Esophagus muscularis mucosa (tissue), 4 donors: ENCODE results near the gene PEX11G.

ENCODE experiments used
- EP300 ChIP-seq: sonication (generic); formaldehyde crosslinking; IDR thresholded peaks from one replicate; pipeline ENCODE4 v1.6.1; 2017; ENCODE audit warnings: antibody characterized with exemption
- POLR2A ChIP-seq: fragments of 450-650 bp; IDR thresholded peaks from one replicate; pipeline ENCODE4 v1.6.1; 2017; ENCODE audit warnings: antibody characterized with exemption, moderate library complexity, mild to moderate bottlenecking, low read depth
- POLR2AphosphoS5 ChIP-seq, 2 donors: sonication (generic); formaldehyde crosslinking; IDR thresholded peaks; one replicate each; pipeline ENCODE4 v1.6.1; 2017; ENCODE audit warnings: antibody characterized with exemption in 2 of 2
- TF ChIP-seq, protein P1 (sequence below), 3 experiments: fragments of 200-600 bp in 2 of 3; fragments of 450-650 bp in 1 of 3; sonication (generic) in 2 of 3; IDR thresholded peaks; one replicate each; pipeline ENCODE4 v1.5.1; 2017 to 2019; ENCODE audit warnings: antibody characterized with exemption in 3 of 3, mild to moderate bottlenecking in 2 of 3, moderate library complexity in 1 of 3

- TF ChIP-seq, protein P1, sequence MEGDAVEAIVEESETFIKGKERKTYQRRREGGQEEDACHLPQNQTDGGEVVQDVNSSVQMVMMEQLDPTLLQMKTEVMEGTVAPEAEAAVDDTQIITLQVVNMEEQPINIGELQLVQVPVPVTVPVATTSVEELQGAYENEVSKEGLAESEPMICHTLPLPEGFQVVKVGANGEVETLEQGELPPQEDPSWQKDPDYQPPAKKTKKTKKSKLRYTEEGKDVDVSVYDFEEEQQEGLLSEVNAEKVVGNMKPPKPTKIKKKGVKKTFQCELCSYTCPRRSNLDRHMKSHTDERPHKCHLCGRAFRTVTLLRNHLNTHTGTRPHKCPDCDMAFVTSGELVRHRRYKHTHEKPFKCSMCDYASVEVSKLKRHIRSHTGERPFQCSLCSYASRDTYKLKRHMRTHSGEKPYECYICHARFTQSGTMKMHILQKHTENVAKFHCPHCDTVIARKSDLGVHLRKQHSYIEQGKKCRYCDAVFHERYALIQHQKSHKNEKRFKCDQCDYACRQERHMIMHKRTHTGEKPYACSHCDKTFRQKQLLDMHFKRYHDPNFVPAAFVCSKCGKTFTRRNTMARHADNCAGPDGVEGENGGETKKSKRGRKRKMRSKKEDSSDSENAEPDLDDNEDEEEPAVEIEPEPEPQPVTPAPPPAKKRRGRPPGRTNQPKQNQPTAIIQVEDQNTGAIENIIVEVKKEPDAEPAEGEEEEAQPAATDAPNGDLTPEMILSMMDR (IDR thresholded peaks at IDR 0.05) = no peak
- TF ChIP-seq POLR2A = no peak
- TF ChIP-seq POLR2AphosphoS5 (IDR thresholded peaks at IDR 0.05) = no peak
- no peak for TF ChIP-seq EP300
Measured at GRCh38 chr19:7435586-7435985, 53.2 kb downstream of the PEX11G start.
